HUDEP-2 (cell line): ENCODE results near the gene ERO1B.
A peak's percentile ranks its signal among the peaks of the same experiment; 100 is the strongest.

ENCODE experiments used
- DNase-seq, 76 experiments: peaks; one replicate each; lab custom pipeline; 2025; ENCODE audit not compliant: unreplicated experiment in 76 of 76; lab: John Stamatoyannopoulos, UW

Gene ERO1B

DNA sequence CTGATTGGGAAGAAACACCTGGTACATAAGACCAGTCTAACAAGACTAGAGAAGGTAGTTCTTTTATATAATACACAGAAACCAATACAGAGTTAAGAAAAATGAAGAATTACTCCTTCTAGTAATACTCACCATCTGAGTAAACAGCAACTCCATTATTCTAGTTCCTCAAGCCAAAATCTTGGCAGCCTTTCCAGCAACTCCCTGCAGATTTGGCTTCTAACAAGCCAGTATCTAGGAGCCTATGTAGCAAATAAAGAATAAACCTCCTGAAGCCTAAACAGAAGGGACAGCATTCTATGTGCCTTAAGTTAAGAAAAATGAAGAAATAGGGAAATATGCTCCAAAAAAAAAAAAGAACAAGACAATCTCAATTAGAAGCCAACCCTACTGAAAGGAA is 24.5 kb downstream of the ERO1B start:
- DNase-seq = no peak

DNA sequence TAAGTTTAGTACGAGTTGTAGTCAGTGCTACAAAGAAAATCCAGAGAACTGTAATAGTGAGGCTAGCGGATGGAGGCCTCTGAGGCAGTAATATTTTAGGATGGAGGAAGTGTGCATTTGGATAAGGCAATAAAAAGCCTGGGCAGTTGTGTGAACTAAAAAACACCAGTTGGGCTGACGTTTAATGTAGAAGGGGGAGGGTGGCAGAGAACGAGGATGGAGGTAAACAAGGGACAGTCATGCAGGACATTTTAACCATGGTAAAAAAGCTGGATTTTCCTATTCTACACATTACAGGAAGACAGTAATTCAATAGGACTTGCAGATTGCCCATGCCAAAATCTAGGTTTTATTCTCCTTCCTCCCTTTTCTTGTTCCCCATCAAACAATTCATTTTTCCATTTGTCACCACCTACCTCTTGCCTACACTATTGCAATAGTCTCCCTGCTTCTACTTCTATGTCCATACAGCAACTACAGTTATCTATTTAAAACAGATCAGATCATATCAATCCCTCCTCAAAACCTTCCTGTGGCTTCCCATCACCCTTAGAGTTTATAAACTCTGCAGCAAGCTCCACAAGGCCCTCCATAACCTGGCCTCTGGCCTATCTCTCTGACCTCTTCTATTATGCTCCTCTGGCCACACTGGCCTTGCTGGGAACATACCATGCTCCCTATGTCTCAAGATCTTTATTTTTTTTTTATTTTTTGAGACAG is 27.7 kb downstream of the ERO1B start:
- DNase-seq = peak in 38 of 76 experiments; percentile 1 to 67 (median 15)

DNA sequence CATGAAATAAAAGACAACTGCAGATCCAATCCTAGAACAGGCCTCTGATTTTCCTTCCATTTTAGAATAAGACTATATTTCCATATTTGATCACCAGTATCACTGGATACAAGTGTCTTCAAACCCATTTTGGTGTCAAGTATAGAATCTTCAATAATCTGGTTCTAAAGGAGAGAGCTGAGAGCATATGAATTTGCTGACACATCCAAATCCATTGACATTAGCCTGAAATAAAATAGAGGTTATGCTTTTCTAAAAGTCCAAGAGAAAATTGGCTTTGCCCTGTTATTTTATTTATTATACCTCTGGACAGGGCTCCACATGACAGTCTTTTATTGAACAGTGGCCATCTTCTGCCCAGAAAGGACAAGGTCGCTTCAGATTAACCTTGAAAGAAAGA is 28.6 kb downstream of the ERO1B start:
- DNase-seq = no peak

DNA sequence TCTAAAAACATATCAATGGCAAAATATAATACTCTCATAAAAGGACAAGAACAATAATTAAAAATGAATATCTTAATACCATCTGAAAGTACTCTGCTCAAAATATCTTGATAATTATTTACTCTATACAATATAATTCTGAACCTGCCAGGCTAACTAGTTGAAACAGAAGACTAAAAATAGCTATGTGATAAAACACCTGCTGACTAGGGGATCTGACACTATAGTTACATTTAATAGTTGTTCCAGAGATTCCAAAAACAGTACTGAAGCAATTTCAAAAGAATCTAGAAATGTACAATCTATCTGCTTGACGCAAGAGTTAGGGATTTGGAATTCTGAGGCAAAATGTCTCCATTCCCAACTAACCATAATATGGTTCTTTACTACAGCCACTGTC is 30.2 kb downstream of the ERO1B start:
- no peak for DNase-seq

DNA sequence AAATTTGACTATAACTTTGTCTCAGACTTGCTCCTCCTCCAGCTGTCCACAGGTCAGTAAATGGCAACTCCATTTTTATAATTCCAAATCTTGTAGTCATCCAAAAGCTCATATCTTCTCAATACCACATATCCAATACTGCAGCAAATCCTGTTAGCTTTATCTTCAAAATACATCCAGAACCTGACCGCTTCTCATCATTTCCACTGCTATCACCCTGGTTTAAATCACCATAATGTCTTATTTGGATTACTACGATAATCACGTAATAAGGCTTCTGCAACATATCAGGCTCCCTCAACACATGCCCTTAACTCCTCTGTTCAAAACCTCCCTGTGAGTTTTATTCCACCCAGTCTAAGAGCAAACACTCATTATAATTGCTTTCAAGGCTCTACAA is 34.5 kb downstream of the ERO1B start:
- no peak for DNase-seq

DNA sequence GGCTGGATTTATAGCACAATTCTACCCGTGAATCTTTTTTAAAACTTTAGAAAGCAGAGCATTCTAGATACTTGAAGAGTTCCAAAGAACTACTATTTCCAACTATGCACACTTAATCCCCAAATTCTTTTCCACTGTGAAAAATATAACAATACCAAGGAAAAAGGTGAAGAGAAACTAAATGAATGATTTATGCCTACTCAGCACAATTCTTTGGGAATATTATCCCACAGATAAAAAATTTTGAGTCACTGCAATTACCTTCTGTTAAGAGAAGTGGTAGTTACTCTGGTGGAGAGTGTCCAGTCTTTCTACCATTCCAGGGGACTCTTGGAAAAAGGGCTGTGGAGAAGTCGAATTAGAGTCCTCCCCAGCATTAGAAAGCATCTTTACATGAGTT is 39.2 kb downstream of the ERO1B start:
- no peak for DNase-seq

DNA sequence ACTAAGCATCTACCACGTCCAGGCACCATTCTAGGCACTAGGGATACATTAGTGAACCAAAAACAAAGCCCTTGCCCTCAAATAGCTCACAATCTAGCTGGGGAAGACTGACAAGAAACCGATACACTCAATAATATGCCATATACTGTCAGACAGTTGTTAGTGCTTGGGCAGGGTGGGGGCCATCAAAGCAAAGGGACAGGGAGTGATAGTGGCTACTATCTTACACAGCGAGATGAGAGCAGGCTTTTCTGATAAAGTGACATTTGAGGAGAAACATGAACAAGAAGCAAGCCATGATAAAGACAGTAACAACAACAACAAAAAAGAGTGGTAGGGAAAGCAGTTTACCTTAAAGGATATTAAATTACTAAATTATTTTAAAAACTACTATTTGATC is 41.1 kb downstream of the ERO1B start:
- DNase-seq = peak in 60 of 76 experiments; percentile 2 to 79 (median 31)

DNA sequence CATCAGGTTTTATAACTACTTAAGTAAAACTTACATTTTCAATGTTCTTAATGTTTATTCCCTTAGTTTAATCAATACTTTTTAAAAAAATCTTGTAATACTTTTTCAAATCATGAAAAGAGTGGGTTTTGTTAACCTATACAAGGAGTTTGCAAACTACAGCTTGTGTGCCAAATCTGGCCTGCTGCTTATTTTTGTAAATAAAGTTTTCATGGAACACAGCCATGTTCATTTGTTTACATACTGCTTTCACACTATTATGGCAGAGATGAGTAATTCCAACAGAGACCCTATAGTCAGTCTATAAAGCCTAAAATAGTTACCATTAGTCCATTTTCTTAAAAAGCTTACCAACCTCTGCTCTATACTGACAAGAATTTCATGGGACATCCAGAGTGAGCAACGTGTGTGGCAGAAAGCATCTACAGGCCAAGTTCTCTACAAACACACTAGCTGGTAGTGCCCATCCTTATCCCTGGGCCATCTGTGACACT is 42.6 kb downstream of the ERO1B start:
- peak in 7 of 76 experiments; percentile 0 to 10 (median 4) for DNase-seq

DNA sequence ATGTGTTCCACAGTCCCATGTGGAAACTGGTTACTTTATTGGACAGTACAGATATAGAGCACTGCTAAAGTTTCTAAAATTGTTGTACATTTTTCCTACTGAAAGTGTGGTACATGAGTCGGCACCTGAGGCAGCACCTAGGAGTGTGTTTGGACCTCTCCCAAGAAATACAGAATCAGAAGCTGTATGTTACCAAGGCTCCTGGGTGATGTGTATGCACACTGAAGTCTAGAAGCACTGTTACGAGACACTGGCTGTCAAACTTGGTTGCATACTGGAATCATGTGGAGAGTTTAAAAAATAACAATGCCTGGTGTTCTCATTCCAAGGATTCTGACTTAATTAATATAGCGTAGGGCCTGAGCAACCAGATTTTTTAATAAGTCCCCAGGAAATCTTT is 46.6 kb downstream of the ERO1B start:
- DNase-seq = no peak

DNA sequence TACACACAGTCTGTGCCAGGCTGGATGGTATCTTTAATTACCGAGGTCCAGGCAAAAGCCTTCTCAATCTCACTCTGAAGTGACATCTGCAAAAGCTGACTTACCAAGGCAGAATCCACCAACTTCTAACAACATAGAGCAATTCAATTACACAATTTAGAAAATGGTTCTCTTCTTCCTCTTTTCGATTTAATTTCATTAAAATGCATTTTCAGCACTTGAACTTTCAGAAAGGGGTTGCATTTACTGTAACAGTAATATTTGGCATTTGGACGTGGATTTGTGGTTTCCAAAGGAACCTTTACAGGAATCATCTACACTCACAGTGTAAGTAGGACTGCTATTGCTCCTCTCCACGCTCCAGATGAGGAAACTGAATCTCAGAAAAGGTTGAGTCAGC is 53.3 kb downstream of the ERO1B start:
- no peak for DNase-seq

DNA sequence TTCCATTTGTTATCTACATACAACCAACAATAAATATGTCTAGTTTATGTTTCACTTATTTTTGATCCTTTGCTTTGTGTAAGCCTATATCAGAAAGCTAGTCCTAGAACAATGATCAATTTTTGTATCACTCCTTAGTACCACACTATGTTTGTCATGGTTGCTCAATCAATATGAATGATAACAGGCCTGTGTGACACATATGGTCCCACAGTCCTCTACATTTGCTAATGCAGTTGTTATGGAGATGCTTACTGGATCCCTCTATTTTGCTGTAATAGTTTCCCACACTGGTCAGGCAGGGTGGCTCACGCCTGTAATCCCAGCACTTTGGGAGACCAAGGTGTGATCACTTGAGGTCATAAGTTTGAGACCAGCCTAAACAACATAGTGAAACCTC is 59.1 kb downstream of the ERO1B start:
- DNase-seq = no peak

DNA sequence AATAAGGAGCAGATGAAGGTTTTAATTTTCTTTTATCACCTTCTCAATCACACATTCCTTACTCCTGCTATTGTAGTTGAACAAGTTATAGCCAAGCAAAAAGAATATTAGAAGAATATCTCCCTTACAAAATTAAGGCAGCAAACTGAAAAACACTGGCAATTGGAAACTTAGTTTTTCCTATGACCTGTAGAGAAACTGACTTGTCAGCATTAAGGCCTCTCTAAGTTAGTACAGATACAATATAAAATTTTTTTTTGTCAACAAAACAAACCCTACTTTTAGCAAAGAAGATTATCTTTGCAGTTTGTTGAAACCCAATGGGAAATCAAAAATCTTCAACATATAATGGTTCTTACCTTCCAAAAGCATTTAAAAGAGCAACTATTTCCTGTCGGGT is 61.3 kb downstream of the ERO1B start:
- DNase-seq = no peak

DNA sequence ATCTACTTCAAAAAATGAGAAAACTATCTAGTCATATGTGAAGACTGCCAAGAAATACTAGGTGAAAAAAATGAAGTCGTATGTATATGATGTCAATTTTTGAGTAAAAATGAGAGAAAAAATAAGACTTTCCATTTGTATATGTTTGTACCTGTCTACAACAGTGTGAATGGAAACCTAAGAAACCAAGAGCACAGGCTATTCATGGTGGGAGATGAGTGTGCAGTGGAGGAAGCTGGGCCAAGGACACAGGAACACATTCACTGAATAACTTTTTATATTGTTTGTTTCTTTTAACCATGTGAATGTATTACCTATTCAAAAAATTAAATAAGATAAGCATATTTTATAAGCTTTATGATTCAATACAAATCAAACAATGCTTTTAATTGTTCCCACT is 67.0 kb downstream of the ERO1B start:
- DNase-seq = no peak

DNA sequence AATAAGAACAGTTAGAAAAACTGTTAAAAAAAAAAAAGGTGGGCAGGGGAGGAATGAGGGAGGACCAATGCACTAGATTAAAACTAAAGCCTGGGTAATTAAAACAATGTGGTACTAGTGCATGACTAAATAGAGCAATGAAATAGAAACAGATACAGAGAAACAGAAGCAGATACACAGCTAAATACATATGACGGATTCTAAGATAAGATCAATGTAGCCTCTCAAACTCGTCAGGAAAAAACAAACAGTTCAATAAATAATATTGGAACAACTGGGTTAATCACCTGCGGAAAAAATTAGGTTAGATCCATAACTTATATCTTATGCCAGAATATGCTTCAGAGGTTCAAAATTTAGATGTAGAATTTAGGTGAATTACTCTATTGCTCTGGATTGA is 68.2 kb downstream of the ERO1B start:
- DNase-seq = no peak

DNA sequence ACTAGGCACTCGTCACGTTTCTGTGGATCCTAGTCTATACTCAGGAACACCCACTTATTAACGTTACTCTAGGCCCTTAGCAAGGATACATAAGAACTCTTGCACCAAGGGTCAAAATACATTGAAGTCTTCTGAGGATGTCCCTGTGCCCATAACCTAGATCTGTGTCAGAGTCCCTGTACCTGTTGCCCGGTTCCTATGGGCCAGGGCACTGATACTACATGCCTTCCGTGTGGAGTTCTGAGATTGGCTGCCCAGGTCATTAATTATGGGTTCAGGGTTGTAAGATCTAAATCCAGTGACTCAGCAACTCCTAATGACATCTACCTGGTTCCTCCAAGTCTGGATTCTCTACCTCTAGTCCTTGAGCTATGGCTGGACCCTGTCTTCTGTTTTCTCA is 69.9 kb downstream of the ERO1B start:
- DNase-seq = no peak

DNA sequence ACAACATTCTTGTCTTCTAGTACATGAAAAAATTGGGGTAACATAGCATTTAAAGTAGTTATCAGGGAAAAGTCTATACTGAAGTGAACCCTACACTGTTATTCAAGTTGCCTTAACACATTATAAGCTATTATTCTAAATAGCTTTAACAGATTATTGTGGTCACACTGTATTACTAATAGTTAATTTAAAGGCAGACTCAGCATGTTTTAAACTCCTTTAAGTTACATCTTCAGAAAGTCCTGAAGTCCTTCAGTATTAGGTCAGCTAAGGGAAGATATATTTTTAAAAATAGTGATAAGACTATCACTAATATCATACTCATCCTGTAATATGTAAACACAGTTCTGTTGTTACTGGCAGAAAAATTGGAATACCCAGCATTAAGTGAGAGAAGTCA is 72.0 kb downstream of the ERO1B start:
- no peak for DNase-seq

DNA sequence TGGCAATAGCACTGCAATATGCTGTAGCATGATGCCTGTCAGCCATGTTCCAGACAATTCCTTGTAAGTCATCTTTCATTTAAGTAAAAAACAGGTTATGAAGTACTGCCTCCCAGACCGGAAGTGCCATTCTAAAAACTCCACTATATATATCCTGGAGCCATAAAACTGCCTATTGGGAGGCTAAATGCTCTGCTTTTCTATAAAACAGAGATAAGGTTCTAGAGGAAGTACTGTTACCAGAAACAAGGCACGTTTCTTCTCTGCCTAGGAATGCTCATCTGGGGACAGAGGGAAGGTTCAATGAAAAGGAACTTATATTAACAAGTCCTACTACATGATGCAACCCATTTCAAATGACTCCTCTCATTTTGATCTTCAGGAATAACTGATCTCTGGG is 72.6 kb downstream of the ERO1B start:
- DNase-seq = no peak

DNA sequence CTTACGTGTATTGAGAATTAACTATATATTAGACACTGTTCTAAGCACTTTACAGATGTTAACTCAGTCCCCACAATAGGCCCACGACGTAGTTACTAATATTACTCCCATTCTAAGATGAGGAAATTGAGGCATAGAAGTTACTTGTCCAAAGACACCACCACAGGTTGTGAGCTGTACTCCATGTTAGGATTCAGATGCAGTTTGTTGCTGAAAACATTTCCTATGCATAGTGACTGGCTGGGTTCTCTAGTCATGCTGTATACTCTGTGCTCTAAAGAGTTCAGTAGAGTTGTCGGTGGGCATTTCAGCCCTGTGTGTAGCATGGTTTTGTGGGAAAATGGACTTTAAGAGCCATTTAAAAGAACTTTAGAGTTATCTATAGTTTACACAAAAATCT is 74.2 kb downstream of the ERO1B start:
- DNase-seq = no peak

DNA sequence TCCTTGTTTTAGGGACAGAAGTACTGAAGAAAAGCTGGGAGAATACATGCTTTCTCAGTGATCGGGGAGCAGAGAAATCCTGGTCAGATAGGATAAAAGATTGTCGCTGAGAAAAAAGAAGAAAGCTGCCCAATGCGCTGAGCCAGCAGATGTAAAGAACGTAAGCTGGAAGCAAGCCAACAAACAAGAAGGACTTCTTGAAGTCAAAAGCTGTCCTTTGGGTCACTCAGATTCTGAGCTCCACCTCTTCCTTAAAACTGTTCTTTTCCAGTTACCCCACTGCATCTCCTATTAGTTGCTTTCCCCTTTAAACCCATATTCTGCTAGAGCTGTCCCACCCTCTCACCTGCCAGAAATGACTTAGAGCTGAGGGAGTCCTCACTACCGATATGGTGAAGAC is 74.6 kb downstream of the ERO1B start:
- DNase-seq = no peak

DNA sequence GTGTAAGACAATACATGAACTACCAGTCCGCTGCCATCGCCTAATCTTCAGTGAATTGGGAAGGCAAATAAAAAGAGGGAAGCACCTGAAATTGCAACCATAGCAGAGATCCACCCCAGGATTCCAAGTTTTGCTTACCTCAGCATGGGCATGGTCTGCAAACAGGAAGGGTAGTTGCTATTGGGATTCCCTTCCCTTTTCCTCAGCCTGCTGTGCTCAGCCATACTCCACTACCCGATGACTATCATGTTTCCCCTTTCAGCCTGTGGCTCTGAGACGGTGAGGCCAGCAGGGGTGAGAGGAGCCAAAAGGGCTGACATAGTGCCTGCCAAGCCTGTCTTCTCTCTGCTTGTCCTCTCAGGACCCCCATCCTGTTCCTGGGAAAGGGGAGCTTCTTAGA is 75.2 kb downstream of the ERO1B start:
- no peak for DNase-seq

DNA sequence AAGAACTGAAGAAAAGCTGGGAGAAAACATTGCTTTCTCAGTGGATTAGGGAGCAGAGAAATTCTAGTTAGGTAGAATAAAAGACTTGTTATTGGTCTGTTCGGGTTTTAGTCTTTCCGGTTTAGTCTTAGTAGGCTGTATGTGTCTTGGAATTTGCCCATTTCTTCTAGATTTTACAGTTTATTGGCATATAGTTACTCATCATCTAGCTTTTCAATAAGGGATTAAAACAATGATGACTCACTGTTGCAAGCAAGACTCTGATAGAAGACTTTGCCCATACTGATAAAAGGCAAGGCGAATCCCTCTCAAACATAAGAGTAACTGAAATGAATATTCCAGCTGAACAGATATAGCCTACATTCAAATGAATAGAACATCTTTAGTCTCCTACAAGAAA is 77.1 kb downstream of the ERO1B start:
- peak in 1 of 76 experiments; percentile 2 for DNase-seq

DNA sequence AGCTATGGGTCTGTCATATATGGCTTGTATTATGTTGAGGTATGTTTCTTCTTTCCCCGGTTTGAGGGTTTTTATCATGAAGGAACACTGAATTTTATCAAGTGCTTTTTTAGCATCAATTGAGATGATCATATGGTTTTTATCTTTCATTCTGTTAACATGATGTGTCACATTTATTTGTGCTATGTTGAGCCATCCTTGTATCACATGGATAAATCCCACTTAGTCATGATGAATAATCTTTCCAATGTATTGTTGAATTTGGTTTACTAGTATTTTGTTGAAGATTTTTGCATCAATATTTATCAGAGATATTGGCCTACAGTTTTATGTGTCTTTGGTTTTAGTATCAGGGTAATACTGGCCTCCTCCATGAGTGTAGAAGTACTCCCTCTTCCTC is 77.7 kb downstream of the ERO1B start:
- DNase-seq = no peak

DNA sequence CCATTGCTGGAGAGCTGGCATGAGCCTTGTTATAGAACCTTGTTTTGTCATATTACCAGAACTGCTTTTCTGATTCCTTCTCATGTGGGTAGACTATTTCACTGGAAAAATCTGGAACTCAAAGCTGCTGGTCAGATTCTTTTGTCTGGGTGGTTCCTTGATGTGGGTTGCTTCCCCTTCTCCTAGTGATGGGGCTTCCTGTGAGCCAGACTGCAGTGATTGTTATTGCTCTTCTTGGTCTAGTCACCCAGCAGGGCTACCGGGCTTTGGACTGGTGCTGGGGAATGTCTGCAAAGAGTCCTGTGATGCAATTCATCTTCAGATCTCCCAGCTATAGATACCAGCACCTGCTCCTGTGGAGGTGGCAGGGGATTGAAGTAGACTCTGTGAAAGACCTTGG is 80.0 kb downstream of the ERO1B start:
- DNase-seq = no peak
